HG03135 (cell line): ENCODE measurements around the gene PCDH18.
"Not testable (repeated sequence)": the region's sequence is repeated elsewhere in the genome, so short reads cannot be mapped to it uniquely, and the experiment has no call there.

Experiments
- ATAC-seq: cut with Tn5 transposase; IDR thresholded peaks from one replicate; pipeline ENCODE4 v1.9.1; 2021; ENCODE audit warnings: mild to moderate bottlenecking, moderate library complexity; ENCODE audit not compliant: unreplicated experiment

Gene PCDH18

GRCh38 chr4:137531986-137532868 lies at the start of gene PCDH18:
Gene PCDH18 (minus strand): TSS chr4:137532494. CDS start chr4:137532088, 406 bp downstream.
- ATAC-seq = no peak

- no peak for ATAC-seq
Measured at GRCh38 chr4:137576446-137576845, 44.2 kb upstream of the PCDH18 start.

- ATAC-seq = no peak
Measured at GRCh38 chr4:137572647-137573046, 40.4 kb upstream of the PCDH18 start.

GRCh38 chr4:137572163-137572562 lies 39.9 kb upstream of the PCDH18 start:
- ATAC-seq = no peak

- no peak for ATAC-seq
Measured at GRCh38 chr4:137559801-137560200, 27.5 kb upstream of the PCDH18 start.

- ATAC-seq = no peak
Measured at GRCh38 chr4:137558951-137559350, 26.7 kb upstream of the PCDH18 start.

- no peak for ATAC-seq
Measured at GRCh38 chr4:137545461-137545861, 13.2 kb upstream of the PCDH18 start.

GRCh38 chr4:137543648-137544047 lies 11.4 kb upstream of the PCDH18 start:
- no peak for ATAC-seq

- no peak for ATAC-seq
Measured at GRCh38 chr4:137543198-137543597, 10.9 kb upstream of the PCDH18 start.

GRCh38 chr4:137541876-137542646 lies 9.8 kb upstream of the PCDH18 start:
- no peak for ATAC-seq

- no peak for ATAC-seq
Measured at GRCh38 chr4:137541181-137541580, 8.9 kb upstream of the PCDH18 start.

GRCh38 chr4:137540356-137540755 lies 8.1 kb upstream of the PCDH18 start:
- ATAC-seq = no peak

- ATAC-seq = no peak
Measured at GRCh38 chr4:137538526-137538925, 6.2 kb upstream of the PCDH18 start.

GRCh38 chr4:137537807-137538206 lies 5.5 kb upstream of the PCDH18 start:
- not testable (repeated sequence) for ATAC-seq

- ATAC-seq = no peak
Measured at GRCh38 chr4:137536789-137537561, 4.7 kb upstream of the PCDH18 start.

GRCh38 chr4:137535718-137536117 lies 3.4 kb upstream of the PCDH18 start:
- ATAC-seq = no peak

- no peak for ATAC-seq
Measured at GRCh38 chr4:137534516-137534915, 2.2 kb upstream of the PCDH18 start.

- ATAC-seq = no peak
Measured at GRCh38 chr4:137533855-137534254, 1.6 kb upstream of the PCDH18 start.

GRCh38 chr4:137532869-137533236 lies 559 bp upstream of the PCDH18 start:
- ATAC-seq = no peak

GRCh38 chr4:137531168-137531985 lies 917 bp downstream of the PCDH18 start:
- ATAC-seq = no peak
